ENCODE data around the gene OS9.
"Not testable (repeated sequence)": the region's sequence is repeated elsewhere in the genome, so short reads cannot be mapped to it uniquely, and the experiment has no call there.

OS9 gene

GRCh38 chr12:57694459-57695019, 607 bp downstream of the OS9 start:
- no peak for DNase-seq

- no peak for DNase-seq
These were observed 2.0 kb downstream of the OS9 start for GRCh38 chr12:57695770-57696432.

- DNase-seq: no peak
These were observed 3.1 kb downstream of the OS9 start for GRCh38 chr12:57697076-57697475.

DNA sequence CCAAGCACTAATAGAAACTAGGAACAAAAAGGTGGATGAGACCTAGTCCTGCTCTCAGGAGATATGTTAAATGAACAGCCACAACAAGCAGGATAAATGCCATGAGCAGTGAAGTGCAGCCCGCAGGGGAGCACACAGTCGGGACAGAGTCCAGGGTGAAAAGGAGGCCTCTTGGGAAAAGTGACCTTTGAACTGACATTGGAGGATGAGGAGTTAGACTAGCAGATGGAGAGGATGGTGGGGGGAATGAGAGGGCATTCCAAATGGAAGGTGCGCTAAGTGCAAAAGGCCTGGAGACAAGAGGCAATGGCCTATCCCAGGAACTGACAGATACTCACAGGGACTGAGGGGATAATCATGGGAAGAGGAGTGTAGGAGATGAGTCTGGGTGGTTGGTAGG, 4.5 kb downstream of the OS9 start:
- DNase-seq: no peak

DNA sequence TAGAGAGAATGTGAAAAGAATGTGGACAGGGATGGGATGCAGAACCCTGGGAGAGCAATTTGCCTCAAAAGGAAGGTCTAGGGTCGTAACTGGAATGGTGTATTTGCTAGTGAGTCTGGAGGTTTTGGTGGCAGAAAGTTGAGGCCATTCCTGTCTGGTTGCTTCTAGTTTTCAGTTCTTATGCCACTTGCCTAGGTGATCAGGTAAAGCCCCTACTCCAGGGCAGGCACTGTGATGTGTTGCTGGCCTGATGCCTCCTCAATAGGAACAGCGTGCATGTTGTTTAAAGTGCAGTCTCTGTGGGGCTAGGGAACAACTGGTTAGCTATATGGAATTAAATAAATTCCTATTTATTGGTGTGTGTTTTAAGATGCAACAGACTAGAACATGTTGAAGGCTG, 6.4 kb downstream of the OS9 start:
- DNase-seq: no peak

- no peak for DNase-seq
These were observed 13.3 kb downstream of the OS9 start for GRCh38 chr12:57707250-57707649.

DNA sequence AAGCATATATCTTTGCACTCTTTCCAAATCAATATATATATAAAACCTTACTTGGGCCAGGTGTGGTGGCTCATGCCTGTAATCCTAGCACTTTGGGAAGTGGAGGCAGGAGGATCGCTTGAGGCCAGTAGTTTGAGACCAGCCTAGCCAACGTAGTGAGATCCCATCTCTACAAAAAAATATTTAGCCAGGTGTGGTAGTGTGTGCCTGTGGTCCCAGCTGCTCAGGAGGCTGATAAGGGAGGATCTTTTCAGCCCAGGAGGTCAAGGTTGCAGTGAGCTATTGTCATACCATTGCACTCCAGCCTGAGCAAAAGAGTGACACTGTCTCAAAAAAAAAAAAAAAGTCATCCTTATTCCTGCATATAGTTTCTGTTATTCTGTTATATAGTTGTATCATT, 14.4 kb downstream of the OS9 start:
- DNase-seq: no peak

- DNase-seq: no peak
These were observed 18.8 kb downstream of the OS9 start for GRCh38 chr12:57712701-57713100.

- no peak for DNase-seq
These were observed 19.3 kb downstream of the OS9 start for GRCh38 chr12:57713209-57713608.

- not testable (repeated sequence) for DNase-seq
These were observed 21.3 kb downstream of the OS9 start for GRCh38 chr12:57715036-57715748.

GRCh38 chr12:57715786-57716185, 21.9 kb downstream of the OS9 start:
- DNase-seq: no peak

DNA sequence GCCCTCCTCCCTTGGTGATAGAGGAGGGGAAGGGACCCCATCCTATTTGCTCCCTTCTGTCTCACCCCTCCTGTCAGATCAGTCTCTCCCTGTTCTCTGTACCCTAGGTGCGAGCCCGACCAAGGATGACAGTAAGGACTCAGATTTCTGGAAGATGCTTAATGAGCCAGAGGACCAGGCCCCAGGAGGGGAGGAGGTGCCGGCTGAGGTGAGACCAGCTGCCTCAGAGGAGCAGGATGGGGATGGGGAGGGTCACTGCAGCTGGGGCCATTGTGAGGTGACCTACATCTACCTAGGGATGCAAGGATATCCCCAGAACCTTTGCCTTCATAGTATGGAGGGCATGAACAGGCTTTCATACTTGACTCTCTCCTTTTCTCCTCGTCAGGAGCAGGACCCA, 22.4 kb downstream of the OS9 start:
- no peak for DNase-seq

- no peak for DNase-seq
These were observed 23.2 kb downstream of the OS9 start for GRCh38 chr12:57717131-57717530.

DNA sequence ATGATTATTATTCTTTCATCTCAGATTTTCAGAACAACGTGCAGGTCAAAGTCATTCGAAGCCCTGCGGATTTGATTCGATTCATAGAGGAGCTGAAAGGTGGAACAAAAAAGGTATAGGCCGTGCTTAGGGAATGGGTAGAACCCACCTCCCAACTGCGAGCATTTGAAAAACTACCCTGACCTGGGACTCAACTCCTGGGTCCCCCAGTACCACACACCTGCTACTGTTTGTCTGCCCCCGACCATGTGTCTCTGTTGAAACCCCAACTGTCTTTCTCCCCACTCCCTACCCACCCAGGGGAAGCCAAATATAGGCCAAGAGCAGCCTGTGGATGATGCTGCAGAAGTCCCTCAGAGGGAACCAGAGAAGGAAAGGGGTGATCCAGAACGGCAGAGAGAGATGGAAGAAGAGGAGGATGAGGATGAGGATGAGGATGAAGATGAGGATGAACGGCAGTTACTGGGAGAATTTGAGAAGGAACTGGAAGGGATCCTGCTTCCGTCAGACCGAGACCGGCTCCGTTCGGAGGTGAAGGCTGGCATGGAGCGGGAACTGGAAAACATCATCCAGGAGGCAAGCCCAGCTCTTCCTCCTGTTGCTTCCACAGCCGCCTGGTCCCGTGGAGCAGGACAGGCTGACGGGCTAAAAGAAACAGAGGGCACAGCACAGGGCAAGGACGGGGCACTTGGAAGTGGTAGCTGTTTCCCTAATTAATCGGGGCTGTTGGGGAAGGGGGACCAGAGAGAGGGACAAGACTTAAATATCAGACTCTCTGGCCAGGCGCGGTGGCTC, 24.1 kb downstream of the OS9 start:
- DNase-seq: no peak

- DNase-seq: no peak
These were observed 25.0 kb downstream of the OS9 start for GRCh38 chr12:57718641-57719528.

DNA sequence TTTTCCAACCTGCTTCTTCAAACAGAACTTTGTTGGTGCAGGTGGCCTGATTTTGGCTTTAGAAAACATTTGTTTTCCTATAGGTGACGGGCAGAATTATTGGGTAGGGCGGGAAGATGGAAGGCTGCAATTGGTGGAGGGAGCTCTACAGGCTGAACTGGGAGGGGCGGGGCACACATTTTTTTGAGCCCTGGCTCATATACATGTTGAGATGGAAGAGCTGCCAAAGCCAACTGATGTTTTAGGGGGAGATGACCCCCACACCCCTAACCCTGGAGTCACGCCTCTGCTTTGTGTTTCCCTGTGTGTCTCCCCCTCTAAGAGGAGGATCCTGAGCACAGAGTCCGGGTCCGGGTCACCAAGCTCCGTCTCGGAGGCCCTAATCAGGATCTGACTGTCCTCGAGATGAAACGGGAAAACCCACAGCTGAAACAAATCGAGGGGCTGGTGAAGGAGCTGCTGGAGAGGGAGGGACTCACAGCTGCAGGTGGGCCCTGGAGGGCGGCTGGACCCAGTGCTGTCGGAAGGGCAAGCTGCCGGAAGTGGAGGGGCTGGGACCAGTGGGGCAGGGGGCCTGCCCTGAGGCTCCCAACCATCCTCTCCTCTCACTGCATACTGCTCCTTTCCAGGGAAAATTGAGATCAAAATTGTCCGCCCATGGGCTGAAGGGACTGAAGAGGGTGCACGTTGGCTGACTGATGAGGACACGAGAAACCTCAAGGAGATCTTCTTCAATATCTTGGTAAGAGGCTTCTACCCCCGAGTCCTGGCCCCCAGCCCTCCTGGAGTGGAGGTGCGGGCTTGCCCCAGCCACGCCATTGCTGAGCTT, 26.1 kb downstream of the OS9 start:
- no peak for DNase-seq

DNA sequence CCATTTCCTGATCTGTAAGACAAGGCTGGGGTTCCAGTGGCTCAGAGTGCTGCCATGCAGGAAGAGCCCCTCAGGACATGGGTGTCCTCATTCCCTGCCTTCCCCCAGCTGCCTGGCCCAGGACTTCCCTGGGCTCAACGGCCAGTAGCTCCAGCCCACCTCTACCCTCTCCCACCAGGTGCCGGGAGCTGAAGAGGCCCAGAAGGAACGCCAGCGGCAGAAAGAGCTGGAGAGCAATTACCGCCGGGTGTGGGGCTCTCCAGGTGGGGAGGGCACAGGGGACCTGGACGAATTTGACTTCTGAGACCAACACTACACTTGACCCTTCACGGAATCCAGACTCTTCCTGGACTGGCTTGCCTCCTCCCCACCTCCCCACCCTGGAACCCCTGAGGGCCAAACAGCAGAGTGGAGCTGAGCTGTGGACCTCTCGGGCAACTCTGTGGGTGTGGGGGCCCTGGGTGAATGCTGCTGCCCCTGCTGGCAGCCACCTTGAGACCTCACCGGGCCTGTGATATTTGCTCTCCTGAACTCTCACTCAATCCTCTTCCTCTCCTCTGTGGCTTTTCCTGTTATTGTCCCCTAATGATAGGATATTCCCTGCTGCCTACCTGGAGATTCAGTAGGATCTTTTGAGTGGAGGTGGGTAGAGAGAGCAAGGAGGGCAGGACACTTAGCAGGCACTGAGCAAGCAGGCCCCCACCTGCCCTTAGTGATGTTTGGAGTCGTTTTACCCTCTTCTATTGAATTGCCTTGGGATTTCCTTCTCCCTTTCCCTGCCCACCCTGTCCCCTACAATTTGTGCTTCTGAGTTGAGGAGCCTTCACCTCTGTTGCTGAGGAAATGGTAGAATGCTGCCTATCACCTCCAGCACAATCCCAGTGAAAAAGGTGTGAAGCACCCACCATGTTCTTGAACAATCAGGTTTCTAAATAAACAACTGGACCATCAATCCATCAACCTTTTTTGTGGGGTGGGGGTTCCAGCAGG, 27.0 kb downstream of the OS9 start:
- no peak for DNase-seq

GRCh38 chr12:57721846-57722608, 28.1 kb downstream of the OS9 start:
- not testable (repeated sequence) for DNase-seq
